GM12878 (cell line): ENCODE results near the gene DRD3. TPM values are rescaled to one million over a fixed set of nuclear protein-coding genes. Genes with fewer than 3 reads are reported as not detected.

Experiments
- ATAC-seq: fragments of 200-7000 bp; cut with Tn5 transposase; 3 replicates; pipeline ENCODE4 v1.9.1; 2020; ENCODE audit warnings: mild to moderate bottlenecking, moderate library complexity
- BruUV-seq: library from RNA; stranded (reverse); fragments of 400-500 nt; replicated peaks from 2 replicates; lab custom pipeline; 2021; lab: Mats Ljungman, UMichigan
- CTCF ChIA-PET: fragments of 300-600 bp; sonication (Branson Sonifier 250); formaldehyde crosslinking; extraction: SDS; loops from one replicate; lab custom pipeline; 2021; ENCODE audit warnings: inconsistent platforms; lab: Yijun Ruan, JAX
- POLR2A ChIA-PET: fragments of 350-600 bp; formaldehyde crosslinking; extraction: SDS; loops from one replicate; lab custom pipeline; 2021; ENCODE audit warnings: inconsistent platforms; lab: Charles Lee
- RAD21 ChIA-PET: fragments of 300-600 bp; sonication (Branson Sonifier 250); formaldehyde crosslinking; loops from one replicate; lab custom pipeline; 2023; ENCODE audit warnings: antibody characterized with exemption; ENCODE audit not compliant: unreplicated experiment; lab: Charles Lee
- SMC1A ChIA-PET: fragments of 300-600 bp; sonication (Branson Sonifier 250); formaldehyde crosslinking; loops from one replicate; lab custom pipeline; 2023; ENCODE audit not compliant: unreplicated experiment, uncharacterized antibody; lab: Charles Lee
- DNase-seq: peaks from one replicate; pipeline ENCODE4 v3.0.0-alpha.2; 2011; ENCODE audit warnings: low read depth, low spot score
- FAIRE-seq: peaks from 3 replicates; lab custom pipeline; 2011; peaks lifted over from hg19 to GRCh38; lab: Jason Lieb, UNC
- H2AFZ ChIP-seq: 2 replicates; pipeline ENCODE4 v1.6.0; 2011; ENCODE audit warnings: low read depth, low read length, control low read depth; ENCODE audit not compliant: control insufficient read depth
- H3K27ac ChIP-seq: 2 replicates; pipeline ENCODE4 v1.5.1; 2011; ENCODE audit warnings: control low read depth; ENCODE audit not compliant: control insufficient read depth, insufficient read depth
- H3K27me3 ChIP-seq, 2 experiments: replicated peaks in 1 of 2; 2 replicates each; pipeline versions ENCODE4 v1.6.0 to v1.6.1; 2011; ENCODE audit warnings: low read length in 1 of 2; ENCODE audit not compliant: control insufficient read depth in 2 of 2, insufficient read depth in 2 of 2
- H3K36me3 ChIP-seq, 2 experiments: 2 replicates each; pipeline ENCODE4 v1.5.1; 2011; ENCODE audit warnings: low read length in 1 of 2; ENCODE audit not compliant: control insufficient read depth in 2 of 2, insufficient read depth in 2 of 2
- H3K4me1 ChIP-seq: 2 replicates; pipeline ENCODE4 v1.6.1; 2011; ENCODE audit warnings: mild to moderate bottlenecking, low read length, moderate library complexity, mixed read lengths; ENCODE audit not compliant: control insufficient read depth, insufficient read depth
- H3K4me2 ChIP-seq: 2 replicates; pipeline ENCODE4 v1.6.0; 2011; ENCODE audit warnings: control low read depth; ENCODE audit not compliant: control insufficient read depth, insufficient read depth
- H3K4me3 ChIP-seq: fragments of 200-600 bp; sonication (generic); 2 replicates; pipeline ENCODE4 v1.5.1; 2016
- H3K79me2 ChIP-seq: 2 replicates; pipeline ENCODE4 v1.6.0; 2011; ENCODE audit warnings: low read length; ENCODE audit not compliant: control insufficient read depth, insufficient read depth
- H3K9ac ChIP-seq: 2 replicates; pipeline ENCODE4 v1.8.0; 2011; ENCODE audit warnings: low read length, control low read depth, mixed read lengths; ENCODE audit not compliant: control insufficient read depth, insufficient read depth
- H3K9me3 ChIP-seq: replicated peaks from 3 replicates; pipeline ENCODE4 v1.5.1; 2011; ENCODE audit warnings: mild to moderate bottlenecking, low read length; ENCODE audit not compliant: control insufficient read depth, insufficient read depth
- H4K20me1 ChIP-seq: 2 replicates; pipeline ENCODE4 v1.6.0; 2011; ENCODE audit not compliant: control insufficient read depth, insufficient read depth
- BHLHE40 ChIP-seq, 2 experiments: fragments of 450-650 bp in 1 of 2; IDR thresholded peaks; 2 replicates each; pipeline ENCODE4 v1.6.1; 2011 to 2017; ENCODE audit warnings: low read depth in 2 of 2, borderline replicate concordance in 1 of 2, improper control_type of control experiment in 1 of 2, low read length in 1 of 2, mild to moderate bottlenecking in 1 of 2
- HDAC2 ChIP-seq: fragments of 200-600 bp; sonication (generic); IDR thresholded peaks from 2 replicates; pipeline ENCODE4 v1.6.1; 2017
- KAT2A ChIP-seq: conservative IDR thresholded peaks from 2 replicates; pipeline ENCODE4 v1.6.1; 2011; ENCODE audit warnings: low read depth, low read length; ENCODE audit not compliant: control insufficient read depth
- NR2C1 ChIP-seq: fragments of 450-650 bp; IDR thresholded peaks from 2 replicates; pipeline ENCODE4 v1.6.1; 2017; ENCODE audit warnings: antibody characterized with exemption, mild to moderate bottlenecking, moderate library complexity
- RB1 ChIP-seq: fragments of 450-650 bp; formaldehyde crosslinking; IDR thresholded peaks from 2 replicates; pipeline ENCODE4 v1.6.1; 2017; ENCODE audit warnings: mild to moderate bottlenecking, borderline replicate concordance
- SP1 ChIP-seq: IDR thresholded peaks from one replicate; pipeline ENCODE4 v1.6.1; 2011; ENCODE audit warnings: low read depth, low read length
- TCF12 ChIP-seq: IDR thresholded peaks from 2 replicates; pipeline ENCODE4 v1.6.1; 2011; ENCODE audit warnings: low read depth, mild to moderate bottlenecking, low read length
- in situ Hi-C: fragments of 300-500 bp; cut with MboI; formaldehyde crosslinking; loops from 9 replicates; pipeline ENCODE4 v1.14.3; 2018; ENCODE audit warnings: mixed read lengths
- intact Hi-C: fragments of 100-400 bp; cut with micrococcal nuclease; formaldehyde crosslinking; loops from one replicate; pipeline ENCODE4 v1.14.2; 2022; ENCODE audit not compliant: unreplicated experiment
- polyA plus RNA-seq, 11 experiments: library from polyadenylated mRNA; depleted of rRNA in 4 of 11; unstranded in 6 of 11; stranded (reverse) in 5 of 11; fragments of >200 nt; fragmentation: Nextera tagmentation in 4 of 11; fragmentation: Illumina TruSeq in 1 of 11; extraction: Ambion mirVana in 4 of 11; extraction: Trizol in 1 of 11; gene quantifications; 1 replicate in 1 of 11; 2 replicates in 10 of 11; pipeline versions ENCODE4 v1.2.1 to v1.2.3, GENCODE V29; 2011 to 2016; ENCODE audit warnings: inconsistent platforms in 2 of 11, missing spikeins in 2 of 11, low read depth in 1 of 11
- total RNA-seq, 4 experiments: library from RNA; depleted of rRNA in 3 of 4; stranded (reverse); fragments of >200 nt in 3 of 4; fragmentation: Illumina TruSeq in 1 of 4; extraction: Trizol in 1 of 4; gene quantifications; 2 replicates each; pipeline versions ENCODE4 v1.2.1 to v1.2.3, GENCODE V29; 2013 to 2021
- TF ChIP-seq, protein P1 (sequence below): IDR thresholded peaks from 2 replicates; pipeline ENCODE4 v1.6.1; 2012; ENCODE audit warnings: low read length, inconsistent platforms

The DRD3 gene
- total and polyA plus RNA-seq, 10 of the 15 experiments (the other 5 are each of a cell fraction or from before 2014, with no cell fraction given) = not detected

DNA sequence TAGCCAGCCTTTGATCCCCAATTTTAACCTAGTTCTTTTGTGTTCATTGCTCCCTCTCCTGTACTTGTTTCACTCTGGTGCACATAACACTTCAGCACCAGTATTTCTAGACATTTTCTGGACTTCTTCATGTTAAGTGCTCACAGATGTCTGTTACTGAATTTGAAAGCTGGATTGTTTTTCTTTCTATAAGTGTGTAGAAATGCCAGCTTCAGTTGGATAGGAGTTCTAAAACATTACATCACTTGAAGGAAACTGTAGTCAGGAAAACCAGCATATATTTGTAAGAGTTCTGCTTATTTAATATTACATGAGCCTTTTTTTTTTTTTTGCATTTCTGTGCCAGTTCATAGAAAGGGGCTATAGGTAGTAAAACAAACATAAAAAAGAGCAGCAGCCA, 100.7 kb downstream of the DRD3 start:
- TF ChIP-seq TCF12 (no peak), KAT2A (no peak), BHLHE40 (IDR thresholded peaks at IDR 0.05; ENCODE audit: borderline replicate concordance in 1 of 2, low read depth in 2 of 2, low read length in 1 of 2) (no peak), NR2C1 (no peak), HDAC2 (no peak), RB1 (no peak), SP1 (no peak)
- TF ChIP-seq, protein P1, sequence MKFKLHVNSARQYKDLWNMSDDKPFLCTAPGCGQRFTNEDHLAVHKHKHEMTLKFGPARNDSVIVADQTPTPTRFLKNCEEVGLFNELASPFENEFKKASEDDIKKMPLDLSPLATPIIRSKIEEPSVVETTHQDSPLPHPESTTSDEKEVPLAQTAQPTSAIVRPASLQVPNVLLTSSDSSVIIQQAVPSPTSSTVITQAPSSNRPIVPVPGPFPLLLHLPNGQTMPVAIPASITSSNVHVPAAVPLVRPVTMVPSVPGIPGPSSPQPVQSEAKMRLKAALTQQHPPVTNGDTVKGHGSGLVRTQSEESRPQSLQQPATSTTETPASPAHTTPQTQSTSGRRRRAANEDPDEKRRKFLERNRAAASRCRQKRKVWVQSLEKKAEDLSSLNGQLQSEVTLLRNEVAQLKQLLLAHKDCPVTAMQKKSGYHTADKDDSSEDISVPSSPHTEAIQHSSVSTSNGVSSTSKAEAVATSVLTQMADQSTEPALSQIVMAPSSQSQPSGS = no peak
- RAD21 ChIA-PET = interaction anchor here (0.6 kb wide), 1 partner anchor 248 kb away, joined by 3 read pairs; no protein-coding TSS in a partner anchor
- peaks cover 9 to 34% of the 10 kb centered on the region in 2 experiments for H3K36me3 ChIP-seq

More for the DNA sequence above, 100.7 kb downstream of the DRD3 start:
- no peak overlapping the region for H3K9ac ChIP-seq
- FAIRE-seq = no peak
- H3K27me3 ChIP-seq = no peaks in the 10 kb centered on the region
- no peaks in the 10 kb centered on the region for H3K4me1 ChIP-seq
- no peak overlapping the region for H2AFZ ChIP-seq
- intact Hi-C loops (no loop called here), in situ Hi-C loops (no loop called here)
- no peak for DNase-seq
- ATAC-seq = no peak
- H3K4me2 ChIP-seq = no peak overlapping the region
- no TSS peak for BruUV-seq
- CTCF ChIA-PET = interaction anchor here (0.6 kb wide), 1 partner anchor 11 kb away, joined by 3 read pairs; no protein-coding TSS in a partner anchor
- SMC1A ChIA-PET = interaction anchor here (1.1 kb wide), 1 partner anchor 22 kb away, joined by 3 read pairs; the partner anchor contains the start of gene CCDC191
- H3K9me3 ChIP-seq = no peaks in the 10 kb centered on the region
- no peak overlapping the region for H3K27ac ChIP-seq
- no peak overlapping the region for H3K4me3 ChIP-seq
- no peaks in the 10 kb centered on the region for H3K79me2 ChIP-seq
- no peaks in the 10 kb centered on the region for H4K20me1 ChIP-seq
- POLR2A ChIA-PET = interaction anchor here (0.6 kb wide), 1 partner anchor 259 kb away, joined by 7 read pairs; no protein-coding TSS in a partner anchor

Other genes with a start within 250 kb of the DRD3 start
- gene ZDHHC23, start 231.0 kb downstream of the DRD3 start, total RNA-seq (2014; rRNA removed) = 3.2 and 4.3 TPM in 2 replicates
- 3.3 and 3.5 TPM in 2 replicates for gene ZDHHC23, start 231.0 kb downstream of the DRD3 start, total RNA-seq (2014; rRNA removed; fragmentation: Illumina TruSeq; extraction: Trizol)
- 3.3 and 4.6 TPM in 2 replicates for gene ZDHHC23, start 231.0 kb downstream of the DRD3 start, total RNA-seq (2021)
- gene ZDHHC23, start 231.0 kb downstream of the DRD3 start, polyA plus RNA-seq (2011; rRNA removed) = 2.6 and 3.1 TPM in 2 replicates
- gene ZDHHC23, start 231.0 kb downstream of the DRD3 start, polyA plus RNA-seq (2014; fragmentation: Illumina TruSeq; extraction: Trizol) = 4.3 and 5.0 TPM in 2 replicates
- 1 to 10 TPM in 1 of 2 experiments, under 1 TPM in 1; 0.79 to 1.0 TPM for gene ZDHHC23, start 231.0 kb downstream of the DRD3 start, polyA plus RNA-seq (2014; fragmentation: Nextera tagmentation; extraction: Ambion mirVana)
- 3.2 and 3.8 TPM in 2 replicates for gene ZDHHC23, start 231.0 kb downstream of the DRD3 start, polyA plus RNA-seq (2014; rRNA removed)
- 1 to 10 TPM in 1 of 2 experiments, under 1 TPM in 1; 0.95 to 1.4 TPM for gene ZDHHC23, start 231.0 kb downstream of the DRD3 start, polyA plus RNA-seq (2016; fragmentation: Nextera tagmentation; extraction: Ambion mirVana)
- 1.4 and 2.2 TPM in 2 replicates for gene CCDC191, start 122.5 kb downstream of the DRD3 start, total RNA-seq (2014; rRNA removed)
- 2.5 and 2.9 TPM in 2 replicates for gene CCDC191, start 122.5 kb downstream of the DRD3 start, total RNA-seq (2014; rRNA removed; fragmentation: Illumina TruSeq; extraction: Trizol)
- gene CCDC191, start 122.5 kb downstream of the DRD3 start, total RNA-seq (2021) = 1.5 and 1.7 TPM in 2 replicates
- gene CCDC191, start 122.5 kb downstream of the DRD3 start, polyA plus RNA-seq (2011; rRNA removed) = 2.4 and 4.5 TPM in 2 replicates
- gene CCDC191, start 122.5 kb downstream of the DRD3 start, polyA plus RNA-seq (2014; fragmentation: Illumina TruSeq; extraction: Trizol) = 2.6 and 4.0 TPM in 2 replicates
- gene CCDC191, start 122.5 kb downstream of the DRD3 start, polyA plus RNA-seq (2014; fragmentation: Nextera tagmentation; extraction: Ambion mirVana) = 1 to 10 TPM; 1.3 to 1.6 TPM
- 1.7 and 2.2 TPM in 2 replicates for gene CCDC191, start 122.5 kb downstream of the DRD3 start, polyA plus RNA-seq (2014; rRNA removed)
- gene CCDC191, start 122.5 kb downstream of the DRD3 start, polyA plus RNA-seq (2016; fragmentation: Nextera tagmentation; extraction: Ambion mirVana) = 1 to 10 TPM; 1.2 to 1.7 TPM
- 32.6 and 41.9 TPM in 2 replicates for gene QTRT2, start 122.3 kb downstream of the DRD3 start, total RNA-seq (2014; rRNA removed)
- 40.8 and 42.3 TPM in 2 replicates for gene QTRT2, start 122.3 kb downstream of the DRD3 start, total RNA-seq (2014; rRNA removed; fragmentation: Illumina TruSeq; extraction: Trizol)
- gene QTRT2, start 122.3 kb downstream of the DRD3 start, total RNA-seq (2021) = 31.6 and 33.9 TPM in 2 replicates
- gene QTRT2, start 122.3 kb downstream of the DRD3 start, polyA plus RNA-seq (2011; rRNA removed) = 21.4 and 28.6 TPM in 2 replicates
- 38.2 and 46.4 TPM in 2 replicates for gene QTRT2, start 122.3 kb downstream of the DRD3 start, polyA plus RNA-seq (2014; fragmentation: Illumina TruSeq; extraction: Trizol)
- 10 to 100 TPM; 17.8 to 33.5 TPM for gene QTRT2, start 122.3 kb downstream of the DRD3 start, polyA plus RNA-seq (2014; fragmentation: Nextera tagmentation; extraction: Ambion mirVana)
- 22.7 and 23.3 TPM in 2 replicates for gene QTRT2, start 122.3 kb downstream of the DRD3 start, polyA plus RNA-seq (2014; rRNA removed)
- gene QTRT2, start 122.3 kb downstream of the DRD3 start, polyA plus RNA-seq (2016; fragmentation: Nextera tagmentation; extraction: Ambion mirVana) = 10 to 100 TPM; 20.9 to 24.7 TPM
- not detected in 2 replicates for gene ZNF80, start 58.5 kb upstream of the DRD3 start, total RNA-seq (2014; rRNA removed)
- not detected in 2 replicates for gene ZNF80, start 58.5 kb upstream of the DRD3 start, total RNA-seq (2014; rRNA removed; fragmentation: Illumina TruSeq; extraction: Trizol)
- not detected in 2 replicates for gene ZNF80, start 58.5 kb upstream of the DRD3 start, total RNA-seq (2021)
- gene ZNF80, start 58.5 kb upstream of the DRD3 start, polyA plus RNA-seq (2011; rRNA removed) = not detected in 2 replicates
- not detected in 2 replicates for gene ZNF80, start 58.5 kb upstream of the DRD3 start, polyA plus RNA-seq (2014; fragmentation: Illumina TruSeq; extraction: Trizol)
- not detected for gene ZNF80, start 58.5 kb upstream of the DRD3 start, polyA plus RNA-seq (2014; fragmentation: Nextera tagmentation; extraction: Ambion mirVana)
- gene ZNF80, start 58.5 kb upstream of the DRD3 start, polyA plus RNA-seq (2014; rRNA removed) = not detected in 2 replicates
- gene ZNF80, start 58.5 kb upstream of the DRD3 start, polyA plus RNA-seq (2016; fragmentation: Nextera tagmentation; extraction: Ambion mirVana) = not detected
- 0.38 and 0.56 TPM in 2 replicates for gene TIGIT, start 115.0 kb upstream of the DRD3 start, total RNA-seq (2014; rRNA removed)
- gene TIGIT, start 115.0 kb upstream of the DRD3 start, total RNA-seq (2014; rRNA removed; fragmentation: Illumina TruSeq; extraction: Trizol) = 0.37 and 1.0 TPM in 2 replicates
- 0.21 and 0.85 TPM in 2 replicates for gene TIGIT, start 115.0 kb upstream of the DRD3 start, total RNA-seq (2021)
- 0.08 and 0.23 TPM in 2 replicates for gene TIGIT, start 115.0 kb upstream of the DRD3 start, polyA plus RNA-seq (2011; rRNA removed)
- gene TIGIT, start 115.0 kb upstream of the DRD3 start, polyA plus RNA-seq (2014; fragmentation: Illumina TruSeq; extraction: Trizol) = 0.38 and 1.1 TPM in 2 replicates
- gene TIGIT, start 115.0 kb upstream of the DRD3 start, polyA plus RNA-seq (2014; fragmentation: Nextera tagmentation; extraction: Ambion mirVana) = 1 to 10 TPM; 2.7 to 4.7 TPM
- 0.50 and 7.2 TPM in 2 replicates for gene TIGIT, start 115.0 kb upstream of the DRD3 start, polyA plus RNA-seq (2014; rRNA removed)
- 1 to 10 TPM; 3.1 to 3.8 TPM for gene TIGIT, start 115.0 kb upstream of the DRD3 start, polyA plus RNA-seq (2016; fragmentation: Nextera tagmentation; extraction: Ambion mirVana)